Prostate gland (tissue), 2 donors: Measurements from ENCODE around the gene PAK5.

Source experiments
- POLR2A ChIP-seq: fragments of 450-650 bp; IDR thresholded peaks from one replicate; pipeline ENCODE4 v1.6.1; 2016; ENCODE audit warnings: antibody characterized with exemption, mild to moderate bottlenecking
- TF ChIP-seq, protein P1 (sequence below), 4 experiments: fragments of 200-600 bp in 2 of 4; fragments of 450-650 bp in 2 of 4; sonication (generic) in 2 of 4; IDR thresholded peaks; 1 replicate in 3 of 4; 2 replicates in 1 of 4; pipeline ENCODE4 v1.5.1; 2016 to 2019; ENCODE audit warnings: antibody characterized with exemption in 4 of 4, mild to moderate bottlenecking in 2 of 4, moderate library complexity in 2 of 4

DNA sequence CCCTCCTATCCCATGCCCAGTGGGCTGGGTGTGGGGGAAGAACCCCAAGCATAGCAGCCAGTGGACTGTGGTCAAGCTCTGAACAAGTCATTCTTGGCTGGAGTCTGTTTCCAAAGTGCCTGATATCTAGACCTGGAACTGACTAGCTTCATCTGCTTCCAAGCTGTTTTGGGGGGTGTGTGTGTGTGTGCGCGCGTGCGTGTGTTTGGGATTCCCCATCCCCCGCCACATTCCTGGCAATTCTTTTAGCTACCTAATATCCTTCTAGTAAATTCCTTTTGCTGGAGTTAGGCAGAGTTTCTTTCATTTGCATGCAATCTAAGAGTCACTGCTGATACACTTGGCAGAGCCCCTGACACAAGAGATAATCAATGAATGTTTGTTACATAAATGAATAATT lies 7.8 kb downstream of the PAK5 start:
- TF ChIP-seq POLR2A, result no peak
- TF ChIP-seq, protein P1, sequence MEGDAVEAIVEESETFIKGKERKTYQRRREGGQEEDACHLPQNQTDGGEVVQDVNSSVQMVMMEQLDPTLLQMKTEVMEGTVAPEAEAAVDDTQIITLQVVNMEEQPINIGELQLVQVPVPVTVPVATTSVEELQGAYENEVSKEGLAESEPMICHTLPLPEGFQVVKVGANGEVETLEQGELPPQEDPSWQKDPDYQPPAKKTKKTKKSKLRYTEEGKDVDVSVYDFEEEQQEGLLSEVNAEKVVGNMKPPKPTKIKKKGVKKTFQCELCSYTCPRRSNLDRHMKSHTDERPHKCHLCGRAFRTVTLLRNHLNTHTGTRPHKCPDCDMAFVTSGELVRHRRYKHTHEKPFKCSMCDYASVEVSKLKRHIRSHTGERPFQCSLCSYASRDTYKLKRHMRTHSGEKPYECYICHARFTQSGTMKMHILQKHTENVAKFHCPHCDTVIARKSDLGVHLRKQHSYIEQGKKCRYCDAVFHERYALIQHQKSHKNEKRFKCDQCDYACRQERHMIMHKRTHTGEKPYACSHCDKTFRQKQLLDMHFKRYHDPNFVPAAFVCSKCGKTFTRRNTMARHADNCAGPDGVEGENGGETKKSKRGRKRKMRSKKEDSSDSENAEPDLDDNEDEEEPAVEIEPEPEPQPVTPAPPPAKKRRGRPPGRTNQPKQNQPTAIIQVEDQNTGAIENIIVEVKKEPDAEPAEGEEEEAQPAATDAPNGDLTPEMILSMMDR (IDR thresholded peaks at IDR 0.05), result no peak
